Testis (tissue), 2 donors: Measurements from ENCODE around the gene NAP1L5.

Source experiments
- CTCF ChIP-seq, 3 experiments: fragments of 450-650 bp in 2 of 3; fragments of 200-600 bp in 1 of 3; sonication (generic) in 1 of 3; IDR thresholded peaks; one replicate each; pipeline ENCODE4 v1.5.1; 2016 to 2019; ENCODE audit warnings: antibody characterized with exemption in 3 of 3, mild to moderate bottlenecking in 2 of 3, moderate library complexity in 1 of 3
- POLR2A ChIP-seq: fragments of 450-650 bp; IDR thresholded peaks from one replicate; pipeline ENCODE4 v1.6.1; 2017; ENCODE audit warnings: antibody characterized with exemption, mild to moderate bottlenecking, moderate library complexity

- TF ChIP-seq CTCF (IDR thresholded peaks at IDR 0.05) (no peak), POLR2A (no peak)
These were observed 16.2 kb upstream of the NAP1L5 start for GRCh38 chr4:88713782-88714181.
